ENCODE results near the gene MLIP.
"Not testable (repeated sequence)": the region's sequence is repeated elsewhere in the genome, so short reads cannot be mapped to it uniquely, and the experiment has no call there.

The MLIP gene, protein sequence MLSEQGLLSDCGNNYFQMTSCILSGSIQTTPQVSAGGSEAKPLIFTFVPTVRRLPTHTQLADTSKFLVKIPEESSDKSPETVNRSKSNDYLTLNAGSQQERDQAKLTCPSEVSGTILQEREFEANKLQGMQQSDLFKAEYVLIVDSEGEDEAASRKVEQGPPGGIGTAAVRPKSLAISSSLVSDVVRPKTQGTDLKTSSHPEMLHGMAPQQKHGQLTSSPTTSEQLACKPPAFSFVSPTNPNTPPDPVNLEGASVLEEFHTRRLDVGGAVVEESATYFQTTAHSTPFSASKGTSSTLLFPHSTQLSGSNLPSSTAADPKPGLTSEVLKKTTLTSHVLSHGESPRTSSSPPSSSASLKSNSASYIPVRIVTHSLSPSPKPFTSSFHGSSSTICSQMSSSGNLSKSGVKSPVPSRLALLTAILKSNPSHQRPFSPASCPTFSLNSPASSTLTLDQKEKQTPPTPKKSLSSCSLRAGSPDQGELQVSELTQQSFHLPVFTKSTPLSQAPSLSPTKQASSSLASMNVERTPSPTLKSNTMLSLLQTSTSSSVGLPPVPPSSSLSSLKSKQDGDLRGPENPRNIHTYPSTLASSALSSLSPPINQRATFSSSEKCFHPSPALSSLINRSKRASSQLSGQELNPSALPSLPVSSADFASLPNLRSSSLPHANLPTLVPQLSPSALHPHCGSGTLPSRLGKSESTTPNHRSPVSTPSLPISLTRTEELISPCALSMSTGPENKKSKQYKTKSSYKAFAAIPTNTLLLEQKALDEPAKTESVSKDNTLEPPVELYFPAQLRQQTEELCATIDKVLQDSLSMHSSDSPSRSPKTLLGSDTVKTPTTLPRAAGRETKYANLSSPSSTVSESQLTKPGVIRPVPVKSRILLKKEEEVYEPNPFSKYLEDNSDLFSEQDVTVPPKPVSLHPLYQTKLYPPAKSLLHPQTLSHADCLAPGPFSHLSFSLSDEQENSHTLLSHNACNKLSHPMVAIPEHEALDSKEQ

DNA sequence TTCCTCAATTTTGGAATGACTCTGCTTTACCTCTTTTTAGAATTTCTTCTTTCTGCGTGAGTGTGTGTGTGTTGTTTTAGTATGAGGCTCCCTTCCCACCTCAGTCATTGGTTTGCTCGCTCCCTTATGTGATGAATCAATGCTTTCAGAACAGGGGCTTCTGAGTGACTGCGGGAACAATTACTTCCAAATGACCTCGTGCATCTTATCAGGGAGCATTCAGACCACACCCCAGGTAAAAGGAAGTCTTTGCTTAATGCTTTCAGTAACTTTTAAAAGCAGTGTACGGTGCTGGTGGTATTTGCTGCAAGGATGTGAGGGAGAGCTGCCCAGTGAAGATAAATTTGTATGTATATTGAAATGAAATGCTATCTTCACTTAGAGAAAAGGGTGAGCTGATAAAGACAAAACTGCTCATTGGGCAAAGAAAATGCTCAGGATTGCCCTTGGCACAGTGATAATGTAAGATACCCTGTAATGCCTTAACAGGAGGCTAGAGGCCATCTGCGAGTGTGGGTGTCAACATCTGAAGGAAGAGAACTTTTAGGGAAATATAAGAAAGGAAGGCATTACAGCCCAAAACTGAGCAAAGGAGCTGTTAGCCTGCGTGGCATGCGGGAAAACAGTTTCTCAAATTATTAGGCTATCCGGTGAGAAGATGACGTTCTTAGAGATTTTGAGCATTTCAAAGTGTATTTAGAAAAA lies at the start of gene MLIP:
MLIP (plus strand) TSS at position 103 of the 705 bp plus-strand sequence; CDS start at position 140, 37 bp downstream.
- Mint-ChIP-seq H3K4me3 (no peak within 1 kb of the TSS), H3K27ac (no peak within 1 kb of the TSS), H3K4me1 (ENCODE audit: low read depth) (no peaks in the 10 kb centered on the region), H3K9me3 (peaks cover 32% of the 10 kb centered on the region), H3K36me3 (ENCODE audit: low read depth) (no peaks in the 10 kb centered on the region), H3K27me3 (no peaks in the 10 kb centered on the region)
- intact Hi-C loops (cut with micrococcal nuclease) = no loop called here

DNA sequence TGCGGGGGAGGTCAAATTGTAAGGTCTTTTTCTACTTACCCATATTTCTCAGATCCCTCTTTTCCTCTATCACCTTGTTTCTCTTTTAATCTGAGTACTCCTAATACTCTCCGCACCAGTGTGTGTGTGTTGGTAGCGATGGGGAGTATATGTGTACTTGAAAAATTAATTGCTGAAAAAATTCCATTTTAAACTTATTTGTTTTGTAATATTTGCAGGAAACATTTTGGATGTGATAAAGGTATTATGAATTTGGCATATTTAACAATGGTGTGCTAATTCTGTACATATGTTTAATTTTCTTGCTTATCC lies 48.1 kb upstream of the MLIP start:
- H3K27ac Mint-ChIP-seq = no peak overlapping the region
- intact Hi-C loops (cut with micrococcal nuclease) = no loop called here
- H3K4me1 Mint-ChIP-seq (ENCODE audit: low read depth) = no peaks in the 10 kb centered on the region
- H3K9me3 Mint-ChIP-seq = no peaks in the 10 kb centered on the region
- no peaks in the 10 kb centered on the region for H3K36me3 Mint-ChIP-seq (ENCODE audit: low read depth)
- no peak overlapping the region for H3K4me3 Mint-ChIP-seq
- no peaks in the 10 kb centered on the region for H3K27me3 Mint-ChIP-seq

DNA sequence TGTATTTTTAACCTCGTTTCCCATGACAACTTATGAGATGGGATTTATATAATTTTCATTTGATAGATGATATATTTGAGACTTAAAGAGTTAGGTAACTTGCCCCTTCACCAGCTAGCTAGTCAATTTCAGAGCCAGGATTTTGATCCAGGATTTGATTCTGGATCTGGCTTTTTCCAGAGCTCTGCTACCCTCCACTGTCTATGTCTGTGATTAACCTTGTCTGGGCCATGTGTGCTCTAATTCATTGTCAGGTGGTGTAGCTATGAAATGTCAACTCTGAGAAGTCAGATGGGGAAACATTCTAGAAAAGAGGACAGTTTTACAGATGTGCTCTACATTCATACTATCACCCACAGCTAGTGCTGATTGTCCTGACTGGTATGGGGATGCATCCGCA lies 42.5 kb upstream of the MLIP start:
- no peaks in the 10 kb centered on the region for H3K27me3 Mint-ChIP-seq
- H3K27ac Mint-ChIP-seq = no peak overlapping the region
- no peaks in the 10 kb centered on the region for H3K36me3 Mint-ChIP-seq (ENCODE audit: low read depth)
- intact Hi-C loops (cut with micrococcal nuclease) = no loop called here
- no peaks in the 10 kb centered on the region for H3K9me3 Mint-ChIP-seq
- H3K4me1 Mint-ChIP-seq (ENCODE audit: low read depth) = no peaks in the 10 kb centered on the region
- no peak overlapping the region for H3K4me3 Mint-ChIP-seq

DNA sequence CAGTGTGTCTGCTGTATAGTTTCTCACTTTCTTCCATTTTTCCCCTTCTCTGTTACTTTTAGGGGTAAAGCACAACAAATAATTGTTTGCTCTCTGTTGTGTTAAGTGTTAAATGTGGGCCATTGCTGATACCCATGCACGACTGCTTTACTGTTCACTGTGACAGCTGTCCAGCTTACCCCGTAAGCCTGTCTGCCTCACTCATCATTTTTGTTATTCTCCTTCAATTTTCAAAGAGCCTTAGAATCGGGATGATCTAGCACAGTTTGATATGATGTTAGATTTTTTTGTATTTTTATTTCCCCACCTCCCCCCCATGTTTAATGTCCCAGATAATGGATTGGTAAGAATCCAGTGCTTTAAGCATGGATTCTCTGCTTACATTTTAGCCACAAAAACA lies 41.2 kb upstream of the MLIP start:
- H3K4me3 Mint-ChIP-seq = no peak overlapping the region
- H3K36me3 Mint-ChIP-seq (ENCODE audit: low read depth) = no peaks in the 10 kb centered on the region
- H3K4me1 Mint-ChIP-seq (ENCODE audit: low read depth) = no peaks in the 10 kb centered on the region
- H3K27ac Mint-ChIP-seq = no peak overlapping the region
- no peaks in the 10 kb centered on the region for H3K27me3 Mint-ChIP-seq
- no peaks in the 10 kb centered on the region for H3K9me3 Mint-ChIP-seq
- intact Hi-C loops (cut with micrococcal nuclease) = no loop called here

DNA sequence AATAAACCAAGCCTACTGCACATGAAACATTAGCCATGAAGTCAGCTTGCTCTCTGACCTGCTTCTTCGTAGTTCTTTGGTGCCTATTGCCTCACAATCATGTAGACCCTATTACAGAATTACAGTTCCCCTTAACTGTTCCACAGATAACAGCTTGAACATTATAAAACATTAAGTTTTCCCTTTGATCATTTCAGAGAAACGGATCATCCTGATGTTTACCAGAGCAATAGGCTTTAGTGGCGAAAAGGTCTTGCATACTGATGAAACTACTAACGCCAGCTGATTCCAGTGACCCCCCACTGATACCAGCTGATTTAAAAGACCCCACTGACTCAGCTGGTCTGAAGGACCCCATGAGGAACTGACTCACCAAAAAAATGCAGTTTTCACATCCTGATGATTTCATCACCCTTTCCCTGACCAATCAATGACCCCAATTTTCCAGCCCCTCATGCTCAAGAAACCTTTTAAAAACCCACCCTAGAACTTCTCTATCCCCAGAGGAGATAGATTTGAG lies 39.4 kb upstream of the MLIP start:
- H3K9me3 Mint-ChIP-seq = no peaks in the 10 kb centered on the region
- intact Hi-C loops (cut with micrococcal nuclease) = no loop called here

DNA sequence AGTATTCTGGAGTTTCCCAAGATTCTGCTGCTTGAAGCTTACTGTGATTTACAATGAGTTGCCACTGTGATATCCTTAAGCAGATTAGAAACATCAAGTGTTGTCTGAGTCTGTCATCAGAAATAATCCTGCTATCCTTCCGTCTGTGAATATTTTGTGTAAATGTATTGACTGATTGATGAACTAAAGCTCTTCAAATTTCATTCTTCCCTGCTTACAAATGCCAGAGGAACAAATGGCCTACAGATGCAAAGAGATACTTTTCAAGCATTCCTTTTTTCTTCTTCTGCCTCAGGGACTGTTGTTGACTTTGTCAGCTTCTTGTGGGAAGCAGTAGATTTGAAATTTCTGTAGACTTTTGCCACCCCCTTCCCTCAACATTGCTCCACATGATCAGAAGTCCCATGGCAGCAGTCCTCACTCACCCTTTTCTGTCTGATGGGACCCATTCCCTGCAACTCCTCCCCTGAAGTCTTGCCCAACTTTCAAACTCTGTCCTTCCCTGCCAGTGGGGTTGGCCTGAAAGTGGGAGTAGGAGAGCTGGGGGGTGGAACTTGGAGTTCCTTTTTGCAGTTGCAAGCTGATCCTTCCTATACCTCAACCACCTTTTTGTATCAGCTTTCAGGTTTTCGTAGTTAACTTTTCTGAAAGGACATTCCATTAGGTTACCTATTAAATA lies 38.5 kb upstream of the MLIP start:
- no peaks in the 10 kb centered on the region for H3K27me3 Mint-ChIP-seq
- H3K9me3 Mint-ChIP-seq = no peaks in the 10 kb centered on the region
- H3K4me3 Mint-ChIP-seq = no peak overlapping the region
- no peak overlapping the region for H3K27ac Mint-ChIP-seq
- intact Hi-C loops (cut with micrococcal nuclease) = no loop called here
- H3K36me3 Mint-ChIP-seq (ENCODE audit: low read depth) = no peaks in the 10 kb centered on the region
- no peaks in the 10 kb centered on the region for H3K4me1 Mint-ChIP-seq (ENCODE audit: low read depth)

More for the DNA sequence above, 39.4 kb upstream of the MLIP start:
- Mint-ChIP-seq H3K4me3 (no peak overlapping the region), H3K4me1 (ENCODE audit: low read depth) (no peaks in the 10 kb centered on the region), H3K27ac (no peak overlapping the region), H3K27me3 (no peaks in the 10 kb centered on the region), H3K36me3 (ENCODE audit: low read depth) (no peaks in the 10 kb centered on the region)

DNA sequence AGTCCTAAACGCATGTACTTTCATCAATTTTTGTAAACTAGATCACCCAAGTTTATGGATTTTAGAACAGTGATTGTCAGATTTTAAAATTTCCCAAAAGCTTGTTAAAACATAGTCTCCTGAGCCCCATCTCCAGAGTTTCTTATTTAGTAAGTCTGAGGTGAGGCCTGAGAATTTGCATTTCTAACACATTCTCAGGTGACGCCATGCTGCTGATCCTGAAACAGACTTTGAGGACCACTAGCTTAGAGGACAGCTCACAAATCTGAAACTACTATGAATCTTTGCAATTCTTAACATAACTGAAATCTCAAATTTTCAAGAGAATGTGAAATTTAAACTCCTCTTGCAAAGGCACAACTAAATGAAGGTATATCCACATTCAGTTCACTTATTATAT lies 37.8 kb upstream of the MLIP start:
- H3K27ac Mint-ChIP-seq = no peak overlapping the region
- intact Hi-C loops (cut with micrococcal nuclease) = no loop called here
- H3K4me1 Mint-ChIP-seq (ENCODE audit: low read depth) = no peaks in the 10 kb centered on the region
- H3K9me3 Mint-ChIP-seq = no peaks in the 10 kb centered on the region
- no peaks in the 10 kb centered on the region for H3K27me3 Mint-ChIP-seq
- no peak overlapping the region for H3K4me3 Mint-ChIP-seq
- H3K36me3 Mint-ChIP-seq (ENCODE audit: low read depth) = no peaks in the 10 kb centered on the region

DNA sequence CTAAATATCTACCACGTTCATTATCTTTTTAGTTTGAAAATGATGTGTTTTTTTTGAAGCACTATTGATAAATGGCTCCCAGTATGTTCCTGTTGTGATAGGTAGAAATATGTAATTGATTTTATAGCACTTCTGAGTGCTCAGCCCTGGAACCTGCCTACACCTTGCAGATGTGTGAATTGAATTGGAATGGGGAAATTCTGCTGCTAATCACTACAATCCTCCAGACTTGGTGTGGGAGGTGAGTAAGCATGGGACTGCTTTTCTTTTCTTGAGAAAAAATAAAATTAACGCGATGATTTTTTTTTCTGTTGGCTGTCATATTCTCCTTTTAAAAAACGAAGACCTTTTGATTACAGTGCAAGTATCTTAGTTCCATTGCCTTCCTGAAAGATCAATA lies 37.1 kb upstream of the MLIP start:
- intact Hi-C loops (cut with micrococcal nuclease) = no loop called here
- Mint-ChIP-seq H3K27ac (no peak overlapping the region), H3K9me3 (no peaks in the 10 kb centered on the region), H3K36me3 (ENCODE audit: low read depth) (no peaks in the 10 kb centered on the region), H3K4me1 (ENCODE audit: low read depth) (no peaks in the 10 kb centered on the region), H3K27me3 (no peaks in the 10 kb centered on the region), H3K4me3 (no peak overlapping the region)

DNA sequence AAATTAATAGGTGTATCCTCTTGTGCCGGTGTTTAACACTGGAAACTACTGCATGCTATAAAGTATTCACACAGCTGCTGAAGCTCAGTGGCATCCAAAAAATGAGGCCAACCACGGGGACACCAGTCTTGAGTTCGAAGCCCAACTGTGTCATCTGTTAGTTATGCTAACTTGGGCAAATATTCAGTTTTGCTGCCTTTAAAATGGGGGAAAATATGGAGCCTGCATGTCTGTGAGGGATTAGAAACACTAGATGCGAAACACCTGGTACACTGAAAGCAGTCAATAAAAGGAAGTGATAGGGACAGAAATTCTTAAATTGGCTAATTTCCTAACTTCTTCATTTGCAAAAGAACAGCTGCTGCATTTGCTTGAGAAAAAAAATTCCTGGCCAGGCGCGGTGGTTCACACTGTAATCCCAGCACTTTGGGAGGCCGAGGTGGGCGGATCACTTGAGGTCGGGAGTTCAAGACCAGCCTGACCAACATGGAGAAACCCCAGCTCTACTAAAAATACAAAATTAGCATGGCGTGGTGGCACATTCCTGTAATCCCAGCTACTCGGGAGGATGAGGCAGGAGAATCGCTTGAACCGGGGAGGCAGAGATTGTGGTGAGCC lies 36.6 kb upstream of the MLIP start:
- intact Hi-C loops (cut with micrococcal nuclease) = no loop called here
- Mint-ChIP-seq H3K4me3 (no peak overlapping the region), H3K27me3 (no peaks in the 10 kb centered on the region), H3K9me3 (no peaks in the 10 kb centered on the region), H3K4me1 (ENCODE audit: low read depth) (no peaks in the 10 kb centered on the region), H3K36me3 (ENCODE audit: low read depth) (no peaks in the 10 kb centered on the region), H3K27ac (no peak overlapping the region)

DNA sequence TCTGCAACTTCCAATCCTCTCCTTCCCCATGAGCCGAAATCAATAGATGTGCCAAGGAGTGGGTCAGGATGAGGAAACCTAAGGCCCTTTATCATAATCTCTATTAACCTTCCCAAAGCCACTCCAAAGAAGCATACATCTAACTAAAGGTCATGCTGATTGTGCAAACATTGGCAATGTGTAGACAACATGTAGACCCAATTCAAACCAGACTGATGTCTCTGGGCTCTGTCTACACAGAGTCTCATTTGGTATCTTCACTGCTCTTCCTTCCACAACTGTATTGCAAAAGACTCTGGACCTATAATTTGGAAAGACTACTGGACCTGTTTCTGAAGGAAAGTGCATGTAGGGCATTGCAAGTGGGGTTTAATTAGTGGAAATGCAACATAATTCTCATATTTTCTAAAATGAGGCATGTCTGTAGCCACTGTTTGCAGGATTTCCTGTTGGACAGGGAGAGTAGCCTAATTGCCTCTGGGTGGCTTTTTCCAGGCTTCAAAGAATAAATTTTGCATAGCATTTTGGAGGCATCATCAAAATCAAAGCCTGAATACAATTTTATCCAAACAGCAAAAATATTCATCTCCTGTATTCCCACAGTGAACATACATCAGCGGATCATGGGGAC lies 35.0 kb upstream of the MLIP start:
- H3K4me3 Mint-ChIP-seq = no peak overlapping the region

DNA sequence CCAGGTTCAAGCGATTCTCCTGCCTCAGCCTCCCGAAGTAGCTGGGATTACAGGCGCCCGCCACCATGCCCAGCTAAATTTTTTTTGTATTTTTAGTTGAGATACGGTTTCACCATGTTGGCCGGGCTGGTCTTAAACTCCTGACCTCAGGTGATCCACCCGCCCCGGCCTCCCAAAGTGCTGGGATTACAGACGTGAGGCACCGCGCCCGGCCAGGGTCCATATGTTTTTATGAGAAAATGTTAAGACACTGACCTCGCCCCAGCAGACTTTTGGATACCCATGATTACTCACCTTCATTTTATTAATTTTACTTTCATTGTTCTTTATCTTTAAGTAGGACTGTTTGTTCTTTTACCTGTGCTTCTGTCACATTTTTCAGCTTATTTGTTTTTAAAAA lies 29.7 kb upstream of the MLIP start:
- H3K4me1 Mint-ChIP-seq (ENCODE audit: low read depth); H3K9me3 Mint-ChIP-seq; H3K36me3 Mint-ChIP-seq (ENCODE audit: low read depth); H3K4me3 Mint-ChIP-seq; H3K27me3 Mint-ChIP-seq; intact Hi-C loops (cut with micrococcal nuclease); H3K27ac Mint-ChIP-seq: not testable (repeated sequence)

More for the DNA sequence above, 35.0 kb upstream of the MLIP start:
- intact Hi-C loops (cut with micrococcal nuclease) = no loop called here
- no peaks in the 10 kb centered on the region for H3K36me3 Mint-ChIP-seq (ENCODE audit: low read depth)
- no peaks in the 10 kb centered on the region for H3K27me3 Mint-ChIP-seq
- no peaks in the 10 kb centered on the region for H3K4me1 Mint-ChIP-seq (ENCODE audit: low read depth)
- no peaks in the 10 kb centered on the region for H3K9me3 Mint-ChIP-seq
- no peak overlapping the region for H3K27ac Mint-ChIP-seq

DNA sequence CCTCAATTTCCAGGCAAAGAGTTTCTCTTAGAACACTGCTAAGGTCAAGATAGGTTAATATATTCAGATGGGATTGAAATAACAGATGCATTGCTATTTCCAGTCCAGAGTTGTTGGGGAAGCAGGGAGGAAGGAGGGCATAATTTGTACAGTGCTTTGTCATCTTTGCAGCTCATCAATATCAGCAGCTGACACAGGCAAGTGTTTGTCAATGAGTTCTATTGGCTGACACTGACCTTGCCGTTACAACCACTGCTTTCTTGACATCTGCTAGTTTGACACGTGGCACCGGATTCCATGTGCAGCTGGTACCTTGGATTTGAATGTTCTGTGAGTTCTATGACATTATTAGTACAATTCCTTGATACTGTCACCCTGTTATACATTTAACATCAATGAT lies 28.0 kb upstream of the MLIP start:
- Mint-ChIP-seq H3K4me3 (no peak overlapping the region), H3K27me3 (no peaks in the 10 kb centered on the region), H3K9me3 (no peaks in the 10 kb centered on the region), H3K36me3 (ENCODE audit: low read depth) (no peaks in the 10 kb centered on the region), H3K27ac (no peak overlapping the region), H3K4me1 (ENCODE audit: low read depth) (no peaks in the 10 kb centered on the region)
- intact Hi-C loops (cut with micrococcal nuclease) = no loop called here

DNA sequence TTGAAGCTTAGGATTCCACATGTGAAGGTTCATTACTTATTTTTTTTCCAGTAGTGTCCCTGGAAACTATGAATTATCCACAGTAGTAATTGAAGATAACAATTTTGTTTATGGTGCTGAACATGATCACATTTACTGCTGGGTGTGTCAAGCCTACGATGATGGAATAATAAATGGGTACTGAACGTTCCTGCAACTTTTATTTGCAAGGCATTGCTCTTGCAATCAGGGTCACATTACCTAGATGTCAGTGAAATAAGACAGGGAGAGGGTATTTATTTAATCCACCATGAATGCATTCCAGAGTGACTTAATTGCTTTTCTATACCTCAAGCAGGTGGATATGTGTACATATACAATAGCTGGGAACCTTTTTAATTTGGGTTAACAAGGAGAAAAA lies 27.0 kb upstream of the MLIP start:
- no peak overlapping the region for H3K27ac Mint-ChIP-seq
- no peak overlapping the region for H3K4me3 Mint-ChIP-seq
- H3K27me3 Mint-ChIP-seq = no peaks in the 10 kb centered on the region
- intact Hi-C loops (cut with micrococcal nuclease) = no loop called here
- no peaks in the 10 kb centered on the region for H3K36me3 Mint-ChIP-seq (ENCODE audit: low read depth)
- H3K9me3 Mint-ChIP-seq = no peaks in the 10 kb centered on the region
- H3K4me1 Mint-ChIP-seq (ENCODE audit: low read depth) = no peaks in the 10 kb centered on the region

All from dendritic cell treated with granulocyte-macrophage colony-stimulating factor and Interleukin-4, amounts not matched to agents 40 ng/mL and 50 ng/mL, for 4 days (primary cell).